DMS 273 treated with DMSO at 0.1 percent for 48 hours (cell line): ENCODE results near the gene ZNF502.

Source experiments
- DNase-seq: peaks from one replicate; lab custom pipeline; 2025; lab: John Stamatoyannopoulos, UW

Gene ZNF502

GRCh38 chr3:44771424-44772098 is 59.1 kb downstream of the ZNF502 start:
- DNase-seq: no peak

- DNase-seq: no peak
Measured at GRCh38 chr3:44772099-44772442, 59.6 kb downstream of the ZNF502 start.
